ENCODE data around the gene RNU2-63P. TPM values are rescaled to one million over a fixed set of nuclear protein-coding genes. Genes with fewer than 3 reads are reported as not detected.
"Not testable (repeated sequence)": the region's sequence is repeated elsewhere in the genome, so short reads cannot be mapped to it uniquely, and the experiment has no call there.

RNU2-63P gene
- total RNA-seq, 1 donor = under 0.01 TPM

- DNase-seq (ENCODE audit: low read depth in 2 of 3, low spot score in 2 of 3) = no peak
These were observed 15.8 kb upstream of the RNU2-63P start for GRCh38 chr2:88032070-88032702.

- DNase-seq (ENCODE audit: low read depth in 2 of 3, low spot score in 2 of 3) = no peak
These were observed 12.6 kb upstream of the RNU2-63P start for GRCh38 chr2:88028931-88029330.

GRCh38 chr2:88027697-88028389, 11.5 kb upstream of the RNU2-63P start:
- DNase-seq (ENCODE audit: low read depth in 2 of 3, low spot score in 2 of 3) = peak in 2 of 3 donors; percentile 31 to 56

- no peak for DNase-seq (ENCODE audit: low read depth in 2 of 3, low spot score in 2 of 3)
These were observed 8.2 kb upstream of the RNU2-63P start for GRCh38 chr2:88024509-88024908.

- no peak for DNase-seq (ENCODE audit: low read depth in 2 of 3, low spot score in 2 of 3)
These were observed 6.2 kb upstream of the RNU2-63P start for GRCh38 chr2:88022669-88022921.

- no peak for DNase-seq (ENCODE audit: low read depth in 2 of 3, low spot score in 2 of 3)
These were observed 3.6 kb upstream of the RNU2-63P start for GRCh38 chr2:88019985-88020384.

GRCh38 chr2:88018909-88019308, 2.6 kb upstream of the RNU2-63P start:
- DNase-seq (ENCODE audit: low read depth in 2 of 3, low spot score in 2 of 3) = no peak

- DNase-seq (ENCODE audit: low read depth in 2 of 3, low spot score in 2 of 3) = not testable (repeated sequence)
These were observed 1.9 kb upstream of the RNU2-63P start for GRCh38 chr2:88018077-88018805.

- not testable (repeated sequence) for DNase-seq (ENCODE audit: low read depth in 2 of 3, low spot score in 2 of 3)
These were observed 1.4 kb upstream of the RNU2-63P start for GRCh38 chr2:88017780-88018038.

GRCh38 chr2:88016960-88017779, 823 bp upstream of the RNU2-63P start:
- no peak for DNase-seq (ENCODE audit: low read depth in 2 of 3, low spot score in 2 of 3)

- no peak for DNase-seq (ENCODE audit: low read depth in 2 of 3, low spot score in 2 of 3)
These were observed 5.3 kb downstream of the RNU2-63P start for GRCh38 chr2:88011011-88011410.

GRCh38 chr2:88010136-88010535, 6.2 kb downstream of the RNU2-63P start:
- no peak for DNase-seq (ENCODE audit: low read depth in 2 of 3, low spot score in 2 of 3)

- DNase-seq (ENCODE audit: low read depth in 2 of 3, low spot score in 2 of 3) = no peak
These were observed 9.4 kb downstream of the RNU2-63P start for GRCh38 chr2:88006912-88007439.

- DNase-seq (ENCODE audit: low read depth in 2 of 3, low spot score in 2 of 3) = no peak
These were observed 10.6 kb downstream of the RNU2-63P start for GRCh38 chr2:88005776-88006175.

- peak in 1 of 3 donors; percentile 31 for DNase-seq (ENCODE audit: low read depth in 2 of 3, low spot score in 2 of 3)
These were observed 13.1 kb downstream of the RNU2-63P start for GRCh38 chr2:88003074-88003755.

- no peak for DNase-seq (ENCODE audit: low read depth in 2 of 3, low spot score in 2 of 3)
These were observed 14.0 kb downstream of the RNU2-63P start for GRCh38 chr2:88002359-88002707.

- DNase-seq (ENCODE audit: low read depth in 2 of 3, low spot score in 2 of 3) = not testable (repeated sequence)
These were observed 15.9 kb downstream of the RNU2-63P start for GRCh38 chr2:88000474-88000873.

GRCh38 chr2:87996570-87996969, 19.8 kb downstream of the RNU2-63P start:
- no peak for DNase-seq (ENCODE audit: low read depth in 2 of 3, low spot score in 2 of 3)

GRCh38 chr2:87995756-87996155, 20.6 kb downstream of the RNU2-63P start:
- no peak for DNase-seq (ENCODE audit: low read depth in 2 of 3, low spot score in 2 of 3)

- not testable (repeated sequence) for DNase-seq (ENCODE audit: low read depth in 2 of 3, low spot score in 2 of 3)
These were observed 22.0 kb downstream of the RNU2-63P start for GRCh38 chr2:87994304-87994850.

Measured in hematopoietic multipotent progenitor cell (in vitro differentiated cells).